Stomach (tissue), 9 donors: ENCODE measurements around the gene OR4K2. TPM values are rescaled to one million over a fixed set of nuclear protein-coding genes. Genes with fewer than 3 reads are reported as not detected.

Source experiments
- DNase-seq, 2 donors: peaks; one replicate each; pipeline versions ENCODE4 v3.0.0 to v3.0.0-alpha.2; 2013 to 2019
- H3K27ac ChIP-seq, 5 donors: fragments of 200-600 bp in 4 of 5; sonication (generic) in 4 of 5; one replicate each; pipeline ENCODE4 v1.5.1; 2013 to 2019; ENCODE audit warnings: mild to moderate bottlenecking in 1 of 5, moderate library complexity in 1 of 5
- H3K27me3 ChIP-seq, 3 donors: fragments of 200-600 bp; sonication (generic); one replicate each; pipeline ENCODE4 v1.5.1; 2017 to 2019; ENCODE audit warnings: mixed run types in 1 of 3
- H3K36me3 ChIP-seq, 4 donors: fragments of 200-600 bp; sonication (generic); 1 replicate in 3 of 4; 2 replicates in 1 of 4; pipeline ENCODE4 v1.5.1; 2016 to 2019
- H3K4me1 ChIP-seq, 4 donors: fragments of 200-600 bp; sonication (generic); one replicate each; pipeline ENCODE4 v1.5.1; 2016 to 2019
- H3K4me3 ChIP-seq, 4 donors: fragments of 200-600 bp; sonication (generic) in 3 of 4; one replicate each; pipeline ENCODE4 v1.5.1; 2016 to 2019; ENCODE audit warnings: mild to moderate bottlenecking in 1 of 4
- H3K9me3 ChIP-seq, 4 donors: fragments of 200-600 bp; sonication (generic); one replicate each; pipeline ENCODE4 v1.5.1; 2016 to 2019
- EP300 ChIP-seq: sonication (generic); formaldehyde crosslinking; IDR thresholded peaks from one replicate; pipeline ENCODE4 v1.6.1; 2017; ENCODE audit warnings: antibody characterized with exemption
- POLR2A ChIP-seq, 4 donors: fragments of 450-650 bp; IDR thresholded peaks; one replicate each; pipeline ENCODE4 v1.6.1; 2016; ENCODE audit warnings: antibody characterized with exemption in 4 of 4, control low read depth in 2 of 4, mild to moderate bottlenecking in 1 of 4, moderate library complexity in 1 of 4
- POLR2AphosphoS5 ChIP-seq, 3 donors: sonication (generic); formaldehyde crosslinking; IDR thresholded peaks; one replicate each; pipeline ENCODE4 v1.6.1; 2016; ENCODE audit warnings: antibody characterized with exemption in 3 of 3
- WGBS, 5 donors: extraction: QIAGEN DNeasy Blood & Tissue Kit in 3 of 5; methylation state at CpG; one replicate each; pipeline versions ENCODE4 v1.1.5 to v1.1.7; 2013 to 2018; 5-methylcytosine and 5-hydroxymethylcytosine counted together
- intact Hi-C: fragments of 100-400 bp; cut with DNase I; formaldehyde crosslinking; loops from one replicate; pipeline ENCODE4 v1.15.1; 2023; ENCODE audit warnings: low total_unique reads
- polyA plus RNA-seq, 3 donors: library from polyadenylated mRNA; stranded (reverse); fragments of 200-250 nt; gene quantifications; one replicate each; pipeline ENCODE4 v1.2.3, GENCODE V29; 2013
- total RNA-seq, 5 donors: library from RNA; depleted of rRNA; stranded (reverse); fragments of >200 nt; gene quantifications; one replicate each; pipeline versions ENCODE4 v1.1.0 to v1.2.3, GENCODE V29; 2014 to 2016
- TF ChIP-seq, protein P1 (sequence below), 7 experiments: fragments of 450-650 bp in 4 of 7; fragments of 200-600 bp in 3 of 7; sonication (generic) in 3 of 7; IDR thresholded peaks; one replicate each; pipeline ENCODE4 v1.5.1; 2016 to 2019; ENCODE audit warnings: antibody characterized with exemption in 7 of 7, control low read depth in 2 of 7, mild to moderate bottlenecking in 1 of 7
- donor health status: healthy with polysubstance abuse.
- donor health status: Bipolar disorder and iron deficiency.
- donor health status: healthy.

Gene OR4K2
- total and polyA plus RNA-seq, 8 donors: under 0.01 TPM; not detected in 7

GRCh38 chr14:19920021-19920657, 45.2 kb downstream of the OR4K2 start, which contains the start of gene OR4K5:
Gene OR4K5, plus strand, starts transcription at chr14:19920607. Its CDS starts 0 bp downstream, at chr14:19920607.
- TF ChIP-seq POLR2A (IDR thresholded peaks at IDR 0.05): no peak
- TF ChIP-seq POLR2AphosphoS5 (IDR thresholded peaks at IDR 0.05): no peak
- TF ChIP-seq, protein P1, sequence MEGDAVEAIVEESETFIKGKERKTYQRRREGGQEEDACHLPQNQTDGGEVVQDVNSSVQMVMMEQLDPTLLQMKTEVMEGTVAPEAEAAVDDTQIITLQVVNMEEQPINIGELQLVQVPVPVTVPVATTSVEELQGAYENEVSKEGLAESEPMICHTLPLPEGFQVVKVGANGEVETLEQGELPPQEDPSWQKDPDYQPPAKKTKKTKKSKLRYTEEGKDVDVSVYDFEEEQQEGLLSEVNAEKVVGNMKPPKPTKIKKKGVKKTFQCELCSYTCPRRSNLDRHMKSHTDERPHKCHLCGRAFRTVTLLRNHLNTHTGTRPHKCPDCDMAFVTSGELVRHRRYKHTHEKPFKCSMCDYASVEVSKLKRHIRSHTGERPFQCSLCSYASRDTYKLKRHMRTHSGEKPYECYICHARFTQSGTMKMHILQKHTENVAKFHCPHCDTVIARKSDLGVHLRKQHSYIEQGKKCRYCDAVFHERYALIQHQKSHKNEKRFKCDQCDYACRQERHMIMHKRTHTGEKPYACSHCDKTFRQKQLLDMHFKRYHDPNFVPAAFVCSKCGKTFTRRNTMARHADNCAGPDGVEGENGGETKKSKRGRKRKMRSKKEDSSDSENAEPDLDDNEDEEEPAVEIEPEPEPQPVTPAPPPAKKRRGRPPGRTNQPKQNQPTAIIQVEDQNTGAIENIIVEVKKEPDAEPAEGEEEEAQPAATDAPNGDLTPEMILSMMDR (IDR thresholded peaks at IDR 0.05): no peak
- TF ChIP-seq EP300: no peak
- no peaks in the 10 kb centered on the region for H3K4me1 ChIP-seq
- no peaks in the 10 kb centered on the region for H3K27me3 ChIP-seq
- no peak for DNase-seq
- H3K27ac ChIP-seq: no peak within 1 kb of the TSS
- no peak within 1 kb of the TSS for H3K4me3 ChIP-seq
- intact Hi-C loops: no loop called here
- no peaks in the 10 kb centered on the region for H3K36me3 ChIP-seq
- H3K9me3 ChIP-seq: no peaks in the 10 kb centered on the region

GRCh38 chr14:19930617-19931016, 55.7 kb downstream of the OR4K2 start, which contains the start of gene OR4K1:
Gene OR4K1, plus strand, starts transcription at chr14:19930917. Its CDS starts 4,750 bp downstream, at chr14:19935667.
- Histone ChIP-seq H3K27me3 (no peaks in the 10 kb centered on the region), H3K4me3 (no peak within 1 kb of the TSS), H3K4me1 (no peaks in the 10 kb centered on the region), H3K27ac (no peak within 1 kb of the TSS), H3K36me3 (no peaks in the 10 kb centered on the region), H3K9me3 (peaks cover 0 to 6% (median 0%) of the 10 kb centered on the region in 4 donors)
- WGBS, 5 donors: 53 to 69% (median 62%) methylated on average over 3 of the region's 3 CpGs
- intact Hi-C loops: no loop called here
- DNase-seq: no peak
- TF ChIP-seq POLR2AphosphoS5 (IDR thresholded peaks at IDR 0.05): no peak
- no peak for TF ChIP-seq POLR2A (IDR thresholded peaks at IDR 0.05)
- no peak for TF ChIP-seq EP300
- TF ChIP-seq, protein P1 (IDR thresholded peaks at IDR 0.05): no peak

Other genes with a start within 250 kb of the OR4K2 start
- gene OR11H2, start 161.3 kb upstream of the OR4K2 start, total RNA-seq: not detected
- not detected for gene OR11H2, start 161.3 kb upstream of the OR4K2 start, polyA plus RNA-seq
- gene OR4Q3, start 131.6 kb upstream of the OR4K2 start, total RNA-seq: not detected
- gene OR4Q3, start 131.6 kb upstream of the OR4K2 start, polyA plus RNA-seq: not detected
- not detected for gene OR4M1, start 101.6 kb upstream of the OR4K2 start, total RNA-seq
- gene OR4M1, start 101.6 kb upstream of the OR4K2 start, polyA plus RNA-seq: not detected
- not detected for gene OR4N2, start 71.4 kb upstream of the OR4K2 start, total RNA-seq
- gene OR4N2, start 71.4 kb upstream of the OR4K2 start, polyA plus RNA-seq: not detected
- gene OR4K5, start 45.5 kb downstream of the OR4K2 start, total RNA-seq: not detected
- gene OR4K5, start 45.5 kb downstream of the OR4K2 start, polyA plus RNA-seq: not detected
- not detected for gene OR4K1, start 55.8 kb downstream of the OR4K2 start, total RNA-seq
- not detected for gene OR4K1, start 55.8 kb downstream of the OR4K2 start, polyA plus RNA-seq
- not detected for gene OR4K15, start 100.4 kb downstream of the OR4K2 start, total RNA-seq
- gene OR4K15, start 100.4 kb downstream of the OR4K2 start, polyA plus RNA-seq: not detected
- not detected for gene OR4Q2, start 127.0 kb downstream of the OR4K2 start, total RNA-seq
- not detected for gene OR4Q2, start 127.0 kb downstream of the OR4K2 start, polyA plus RNA-seq
- not detected for gene OR4K14, start 144.2 kb downstream of the OR4K2 start, total RNA-seq
- not detected for gene OR4K14, start 144.2 kb downstream of the OR4K2 start, polyA plus RNA-seq
- not detected for gene OR4K13, start 160.9 kb downstream of the OR4K2 start, total RNA-seq
- not detected for gene OR4K13, start 160.9 kb downstream of the OR4K2 start, polyA plus RNA-seq
- not detected for gene OR4L1, start 184.9 kb downstream of the OR4K2 start, total RNA-seq
- gene OR4L1, start 184.9 kb downstream of the OR4K2 start, polyA plus RNA-seq: not detected
- not detected for gene OR4K17, start 235.6 kb downstream of the OR4K2 start, total RNA-seq
- not detected for gene OR4K17, start 235.6 kb downstream of the OR4K2 start, polyA plus RNA-seq